ENCODE data around the gene MS4A8.

The MS4A8 gene

GRCh38 chr11:60761436-60762190, 62.2 kb downstream of the MS4A8 start:
- TF ChIP-seq USF1 (IDR thresholded peaks at IDR 0.05) (no peak), TCF12 (IDR thresholded peaks at IDR 0.05; ENCODE audit: low read depth) (no peak), FOXM1 (IDR thresholded peaks at IDR 0.05; ENCODE audit: borderline replicate concordance, low read depth) (no peak), TAF1 (IDR thresholded peaks at IDR 0.05; ENCODE audit: low read depth) (no peak), REST (IDR thresholded peaks at IDR 0.05; ENCODE audit: low read depth) (no peak), EGR1 (IDR thresholded peaks at IDR 0.05) (no peak), CREB1 (IDR thresholded peaks at IDR 0.05; ENCODE audit: low read depth) (no peak), MAX (IDR thresholded peaks at IDR 0.05) (no peak), NFIC (IDR thresholded peaks at IDR 0.05) (no peak), YY1 (IDR thresholded peaks at IDR 0.05; ENCODE audit: low read depth) (no peak), TEAD4 (IDR thresholded peaks at IDR 0.05) (no peak), EP300 (IDR thresholded peaks at IDR 0.05; ENCODE audit: borderline replicate concordance) (no peak), ZBTB7A (IDR thresholded peaks at IDR 0.05; ENCODE audit: low read depth) (no peak)

- no peak for TF ChIP-seq ZBTB7A (IDR thresholded peaks at IDR 0.05; ENCODE audit: low read depth)
- TF ChIP-seq YY1 (IDR thresholded peaks at IDR 0.05; ENCODE audit: low read depth): no peak
- TF ChIP-seq NFIC (IDR thresholded peaks at IDR 0.05): no peak
- TF ChIP-seq TEAD4 (IDR thresholded peaks at IDR 0.05): no peak
- TF ChIP-seq USF1 (IDR thresholded peaks at IDR 0.05): no peak
- TF ChIP-seq CEBPB (IDR thresholded peaks at IDR 0.05): no peak
- TF ChIP-seq RAD21 (IDR thresholded peaks at IDR 0.05; ENCODE audit: low read depth): no peak
- no peak for TF ChIP-seq TCF12 (IDR thresholded peaks at IDR 0.05; ENCODE audit: low read depth)
- TF ChIP-seq CREB1 (IDR thresholded peaks at IDR 0.05; ENCODE audit: low read depth): no peak
- no peak for TF ChIP-seq EP300 (IDR thresholded peaks at IDR 0.05; ENCODE audit: borderline replicate concordance)
- TF ChIP-seq MAX (IDR thresholded peaks at IDR 0.05): no peak
- no peak for TF ChIP-seq REST (IDR thresholded peaks at IDR 0.05; ENCODE audit: low read depth)
Observed at GRCh38 chr11:60762851-60763691, 63.7 kb downstream of the MS4A8 start.

- no peak for TF ChIP-seq TAF1 (IDR thresholded peaks at IDR 0.05; ENCODE audit: low read depth)
- TF ChIP-seq ZBTB7A (IDR thresholded peaks at IDR 0.05; ENCODE audit: low read depth): no peak
- TF ChIP-seq CEBPB (IDR thresholded peaks at IDR 0.05): no peak
- TF ChIP-seq NFIC (IDR thresholded peaks at IDR 0.05): no peak
- TF ChIP-seq USF1 (IDR thresholded peaks at IDR 0.05): no peak
- TF ChIP-seq RAD21 (IDR thresholded peaks at IDR 0.05; ENCODE audit: low read depth): no peak
- TF ChIP-seq YY1 (IDR thresholded peaks at IDR 0.05; ENCODE audit: low read depth): no peak
- TF ChIP-seq MAX (IDR thresholded peaks at IDR 0.05): no peak
- TF ChIP-seq EP300 (IDR thresholded peaks at IDR 0.05; ENCODE audit: borderline replicate concordance): no peak
Observed at GRCh38 chr11:60763692-60764369, 64.4 kb downstream of the MS4A8 start.

GRCh38 chr11:60764879-60765278, 65.5 kb downstream of the MS4A8 start:
- TF ChIP-seq YY1 (IDR thresholded peaks at IDR 0.05; ENCODE audit: low read depth): no peak
- no peak for TF ChIP-seq CREB1 (IDR thresholded peaks at IDR 0.05; ENCODE audit: low read depth)
- TF ChIP-seq TCF12 (IDR thresholded peaks at IDR 0.05; ENCODE audit: low read depth): no peak
- TF ChIP-seq TEAD4 (IDR thresholded peaks at IDR 0.05): no peak
- no peak for TF ChIP-seq FOXM1 (IDR thresholded peaks at IDR 0.05; ENCODE audit: borderline replicate concordance, low read depth)
- TF ChIP-seq NFIC (IDR thresholded peaks at IDR 0.05): no peak
- TF ChIP-seq ZBTB7A (IDR thresholded peaks at IDR 0.05; ENCODE audit: low read depth): no peak
- no peak for TF ChIP-seq EP300 (IDR thresholded peaks at IDR 0.05; ENCODE audit: borderline replicate concordance)
- no peak for TF ChIP-seq MAX (IDR thresholded peaks at IDR 0.05)
- no peak for TF ChIP-seq RAD21 (IDR thresholded peaks at IDR 0.05; ENCODE audit: low read depth)

Data from Ishikawa (cell line).